ENCODE data around the gene C12orf42.
"Not testable (repeated sequence)": the region's sequence is repeated elsewhere in the genome, so short reads cannot be mapped to it uniquely, and the experiment has no call there.

The C12orf42 gene

DNA sequence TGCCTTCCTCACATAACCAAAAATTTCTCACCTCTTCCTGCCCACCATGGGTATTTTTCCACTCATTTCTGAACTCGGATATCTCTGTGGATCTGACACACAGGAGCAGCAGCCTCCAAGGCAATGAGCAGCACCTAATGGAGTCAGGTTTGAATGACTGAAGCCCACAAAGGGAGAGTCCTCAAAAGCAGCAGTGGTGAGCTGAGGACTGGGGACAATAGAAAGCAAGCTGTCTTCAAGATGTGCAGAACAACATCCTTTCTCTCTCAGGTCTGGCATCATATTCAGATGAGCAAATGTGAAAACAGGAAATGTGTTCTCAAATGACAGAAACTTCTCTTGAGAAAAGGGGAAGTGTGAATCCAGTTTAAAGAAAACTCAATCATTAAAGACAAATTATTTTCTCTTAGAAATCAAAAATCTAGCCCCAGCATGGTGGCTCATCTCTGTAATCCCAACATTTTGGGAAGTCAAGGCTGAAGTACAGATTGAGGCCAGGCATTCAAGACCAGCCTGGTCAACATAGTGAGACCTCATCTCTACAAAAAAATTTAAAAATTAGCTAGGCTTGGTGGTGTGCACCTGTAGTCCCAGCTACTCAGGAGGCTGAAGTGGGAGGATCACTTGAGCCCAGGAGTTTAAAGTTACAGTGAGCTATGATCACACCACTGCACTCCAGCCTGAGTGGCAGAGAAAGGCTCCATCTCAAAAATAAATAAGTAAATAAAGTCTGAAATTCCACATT lies 54.2 kb downstream of the C12orf42 start:
- Histone ChIP-seq H3K9me3 (ENCODE audit: control insufficient read depth, low read length) (no peaks in the 10 kb centered on the region), H3K36me3 (ENCODE audit: control insufficient read depth, insufficient read depth, low read length) (no peaks in the 10 kb centered on the region), H3K4me3 (ENCODE audit: low read length) (no peak overlapping the region), H3K4me1 (ENCODE audit: control insufficient read depth, insufficient read depth, low read length) (no peaks in the 10 kb centered on the region), H3K9ac (ENCODE audit: low read length) (no peak overlapping the region), H3K27me3 (ENCODE audit: control insufficient read depth, insufficient read depth, low read length) (no peaks in the 10 kb centered on the region)

DNA sequence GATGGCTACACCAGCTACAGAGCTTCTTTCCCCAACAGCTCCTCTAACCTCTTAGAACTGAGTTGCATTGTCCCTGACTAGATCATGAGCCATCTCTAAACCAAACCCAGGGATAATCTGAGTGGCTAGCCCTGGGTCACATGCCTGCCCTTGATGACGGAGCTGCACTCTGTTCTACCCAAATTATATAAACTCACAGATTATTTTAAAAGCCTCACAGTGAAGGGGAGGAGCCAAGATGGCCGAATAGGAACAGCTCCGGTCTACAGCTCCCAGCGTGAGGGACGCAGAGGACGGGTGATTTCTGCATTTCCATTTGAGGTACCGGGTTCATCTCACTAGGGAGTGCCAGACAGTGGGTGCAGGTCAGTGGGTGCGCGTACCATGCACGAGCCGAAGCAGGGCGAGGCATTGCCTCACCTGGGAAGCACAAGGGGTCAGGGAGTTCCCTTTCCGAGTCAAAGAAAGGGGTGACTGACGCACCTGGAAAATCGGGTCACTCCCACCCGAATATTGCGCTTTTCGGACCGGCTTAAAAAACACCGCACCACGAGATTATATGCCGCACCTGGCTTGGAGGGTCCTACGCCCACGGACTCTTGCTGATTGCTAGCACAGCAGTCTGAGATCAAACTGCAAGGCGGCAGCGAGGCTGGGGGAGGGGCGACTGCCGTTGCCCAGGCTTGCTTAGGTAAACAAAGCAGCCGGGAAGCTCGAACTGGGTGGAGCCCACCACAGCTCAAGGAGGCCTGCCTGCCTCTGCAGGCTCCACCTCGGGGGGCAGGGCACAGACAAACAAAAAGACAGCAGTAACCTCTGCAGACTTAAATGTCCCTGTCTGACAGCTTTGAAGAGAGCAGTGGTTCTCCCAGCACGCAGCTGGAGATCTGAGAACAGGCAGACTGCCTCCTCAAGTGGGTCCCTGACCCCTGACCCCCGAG lies 61.3 kb downstream of the C12orf42 start:
- H3K36me3 ChIP-seq (ENCODE audit: control insufficient read depth, insufficient read depth, low read length); H3K4me1 ChIP-seq (ENCODE audit: control insufficient read depth, insufficient read depth, low read length); H3K9ac ChIP-seq (ENCODE audit: low read length); H3K27me3 ChIP-seq (ENCODE audit: control insufficient read depth, insufficient read depth, low read length); H3K9me3 ChIP-seq (ENCODE audit: control insufficient read depth, low read length); H3K4me3 ChIP-seq (ENCODE audit: low read length): not testable (repeated sequence)

DNA sequence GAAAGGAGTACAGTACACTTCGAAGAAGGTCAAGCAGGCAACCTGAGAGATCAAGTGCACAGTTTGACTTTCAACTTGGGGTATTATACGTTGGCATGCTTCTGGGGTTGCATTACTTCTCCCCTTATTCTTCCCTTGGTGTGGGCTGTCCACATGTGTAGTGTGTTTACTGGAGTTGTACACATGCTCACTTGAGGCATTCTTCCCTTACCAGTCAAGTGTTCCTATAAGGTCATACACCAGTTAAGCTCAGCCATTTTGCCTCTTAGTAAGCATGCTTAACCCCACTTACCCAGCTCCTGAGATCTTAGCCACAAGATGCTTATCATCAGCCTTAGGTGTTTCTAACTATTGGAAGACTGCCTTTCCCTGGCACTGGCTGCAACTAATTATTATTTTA lies 63.8 kb downstream of the C12orf42 start:
- Histone ChIP-seq H3K27me3 (ENCODE audit: control insufficient read depth, insufficient read depth, low read length) (no peaks in the 10 kb centered on the region), H3K9me3 (ENCODE audit: control insufficient read depth, low read length) (no peaks in the 10 kb centered on the region), H3K4me3 (ENCODE audit: low read length) (no peak overlapping the region), H3K4me1 (ENCODE audit: control insufficient read depth, insufficient read depth, low read length) (no peaks in the 10 kb centered on the region), H3K36me3 (ENCODE audit: control insufficient read depth, insufficient read depth, low read length) (no peaks in the 10 kb centered on the region), H3K9ac (ENCODE audit: low read length) (no peak overlapping the region)

DNA sequence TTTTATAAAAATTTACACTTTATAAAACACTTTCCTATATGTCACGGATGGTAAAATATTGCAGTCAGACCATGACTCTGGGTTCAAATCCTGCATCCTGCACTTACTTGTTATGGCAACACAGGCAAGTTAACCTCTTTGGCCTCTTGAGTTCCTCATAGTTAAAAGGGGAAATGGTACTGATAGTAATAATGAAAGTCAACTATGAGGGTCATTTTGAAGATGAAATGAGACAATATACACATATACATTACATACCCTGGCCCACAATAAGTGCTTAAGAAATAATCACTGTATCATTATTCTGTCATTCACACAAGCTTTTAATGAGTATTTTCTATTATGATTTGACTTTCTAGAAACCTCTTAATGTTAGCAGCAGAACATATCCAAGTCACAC lies 64.4 kb downstream of the C12orf42 start:
- H3K4me1 ChIP-seq (ENCODE audit: control insufficient read depth, insufficient read depth, low read length): no peaks in the 10 kb centered on the region
- no peaks in the 10 kb centered on the region for H3K27me3 ChIP-seq (ENCODE audit: control insufficient read depth, insufficient read depth, low read length)
- H3K9me3 ChIP-seq (ENCODE audit: control insufficient read depth, low read length): no peaks in the 10 kb centered on the region
- no peak overlapping the region for H3K4me3 ChIP-seq (ENCODE audit: low read length)
- no peaks in the 10 kb centered on the region for H3K36me3 ChIP-seq (ENCODE audit: control insufficient read depth, insufficient read depth, low read length)
- H3K9ac ChIP-seq (ENCODE audit: low read length): no peak overlapping the region

DNA sequence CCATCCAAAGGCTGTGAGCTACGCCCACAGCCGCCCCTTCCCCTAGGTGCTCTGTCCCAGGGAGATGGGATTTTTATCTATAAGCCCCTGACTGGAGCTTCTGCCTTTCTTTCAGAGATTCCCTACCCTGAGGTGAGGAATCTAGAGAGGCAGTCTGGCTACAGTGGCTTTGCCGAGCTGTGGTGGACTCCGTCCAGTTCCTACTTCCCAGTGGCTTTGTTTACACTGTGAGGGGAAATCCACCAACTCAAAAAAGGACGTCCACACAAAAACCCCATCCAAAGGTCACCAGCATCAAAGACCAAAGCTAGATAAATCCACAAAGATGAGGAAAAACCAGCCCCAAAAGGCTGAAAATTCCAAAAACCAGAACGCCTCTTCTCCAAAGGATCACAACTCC lies 70.1 kb downstream of the C12orf42 start:
- H3K9ac ChIP-seq (ENCODE audit: low read length); H3K4me3 ChIP-seq (ENCODE audit: low read length); H3K9me3 ChIP-seq (ENCODE audit: control insufficient read depth, low read length); H3K27me3 ChIP-seq (ENCODE audit: control insufficient read depth, insufficient read depth, low read length); H3K36me3 ChIP-seq (ENCODE audit: control insufficient read depth, insufficient read depth, low read length); H3K4me1 ChIP-seq (ENCODE audit: control insufficient read depth, insufficient read depth, low read length): not testable (repeated sequence)

DNA sequence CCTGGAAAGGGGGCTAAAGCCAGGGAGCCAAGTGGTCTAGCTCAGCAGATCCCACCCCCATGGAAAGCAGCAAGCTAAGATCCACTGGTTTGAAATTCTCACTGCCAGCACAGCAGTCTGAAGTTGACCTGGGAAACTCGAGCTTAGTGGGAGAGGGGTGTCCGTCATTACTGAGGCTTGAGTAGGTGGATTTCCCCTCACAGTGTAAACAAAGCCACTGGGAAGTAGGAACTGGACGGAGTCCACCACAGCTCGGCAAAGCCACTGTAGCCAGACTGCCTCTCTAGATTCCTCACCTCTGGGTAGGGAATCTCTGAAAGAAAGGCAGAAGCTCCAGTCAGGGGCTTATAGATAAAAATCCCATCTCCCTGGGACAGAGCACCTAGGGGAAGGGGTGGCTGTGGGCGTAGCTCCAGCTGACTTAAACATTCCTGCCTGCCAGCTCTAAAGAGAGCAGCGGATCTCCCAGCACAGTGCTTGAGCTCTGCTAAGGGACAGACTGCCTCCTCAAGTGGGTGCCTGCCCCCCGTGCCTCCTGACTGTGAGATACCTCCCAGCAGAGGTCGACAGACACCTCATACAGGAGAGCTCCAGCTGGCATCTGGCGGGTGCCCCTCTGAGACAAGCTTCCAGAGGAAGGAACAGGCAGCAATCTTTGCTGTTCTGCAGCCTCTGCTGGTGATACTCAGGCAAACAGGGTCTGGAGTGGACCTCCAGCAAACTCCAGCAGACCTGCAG lies 70.8 kb downstream of the C12orf42 start:
- H3K9ac ChIP-seq (ENCODE audit: low read length); H3K27me3 ChIP-seq (ENCODE audit: control insufficient read depth, insufficient read depth, low read length); H3K36me3 ChIP-seq (ENCODE audit: control insufficient read depth, insufficient read depth, low read length); H3K4me1 ChIP-seq (ENCODE audit: control insufficient read depth, insufficient read depth, low read length); H3K4me3 ChIP-seq (ENCODE audit: low read length); H3K9me3 ChIP-seq (ENCODE audit: control insufficient read depth, low read length): not testable (repeated sequence)

DNA sequence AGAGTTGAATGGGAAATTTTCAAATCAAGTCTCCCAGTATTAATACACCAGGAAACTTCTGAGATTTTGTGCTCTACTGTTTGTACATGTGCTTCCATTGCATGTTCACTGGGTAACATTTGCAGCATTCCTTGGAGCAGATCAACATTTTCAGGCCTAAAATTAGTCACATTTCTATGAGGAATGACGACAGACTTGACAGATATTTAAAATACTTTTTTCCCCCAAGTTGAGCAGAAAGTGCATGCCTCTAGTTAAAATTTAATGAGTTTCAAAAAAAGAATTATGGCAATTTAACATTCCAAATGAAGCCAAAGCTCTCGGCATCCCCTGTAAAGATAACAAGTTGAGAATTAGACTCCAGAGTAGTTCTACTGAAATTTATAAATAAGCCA lies 72.3 kb downstream of the C12orf42 start:
- no peaks in the 10 kb centered on the region for H3K4me1 ChIP-seq (ENCODE audit: control insufficient read depth, insufficient read depth, low read length)
- no peaks in the 10 kb centered on the region for H3K9me3 ChIP-seq (ENCODE audit: control insufficient read depth, low read length)
- no peaks in the 10 kb centered on the region for H3K27me3 ChIP-seq (ENCODE audit: control insufficient read depth, insufficient read depth, low read length)
- no peak overlapping the region for H3K4me3 ChIP-seq (ENCODE audit: low read length)
- H3K36me3 ChIP-seq (ENCODE audit: control insufficient read depth, insufficient read depth, low read length): no peaks in the 10 kb centered on the region
- H3K9ac ChIP-seq (ENCODE audit: low read length): no peak overlapping the region

DNA sequence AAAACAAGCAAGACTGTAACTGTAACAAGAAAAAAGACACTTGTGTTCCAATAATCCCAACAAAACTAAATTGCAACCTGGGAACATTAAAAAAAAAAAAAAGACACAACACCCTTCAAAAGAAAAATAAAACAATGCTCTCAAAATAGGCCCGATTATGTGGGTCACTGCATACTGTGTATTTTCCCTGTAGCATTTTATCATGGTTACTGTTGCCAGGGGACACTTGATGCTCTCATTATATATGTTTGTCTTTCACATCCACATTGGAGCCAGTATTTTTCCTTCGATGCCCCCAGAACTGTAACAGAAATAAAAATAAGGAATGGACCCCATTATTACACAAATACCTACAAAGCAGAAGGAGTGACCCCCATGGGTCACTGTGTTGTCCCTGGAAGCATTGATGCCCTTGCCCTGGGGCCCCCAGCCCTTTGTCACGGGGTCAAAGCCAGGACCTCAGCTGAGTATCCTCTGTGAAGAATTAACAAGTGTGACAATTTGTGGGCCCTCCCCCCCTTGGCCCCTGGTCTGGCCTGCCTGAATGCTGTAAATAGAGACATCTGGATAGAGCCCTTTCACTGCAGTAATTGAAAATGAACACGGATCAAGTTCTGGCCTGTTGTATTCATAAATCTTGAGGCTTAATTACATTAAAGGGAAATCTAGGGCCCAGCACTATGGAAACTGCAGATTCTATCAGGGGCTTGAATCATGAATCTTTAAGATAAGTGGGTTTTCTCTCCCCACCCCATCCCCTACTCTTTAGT lies 72.8 kb downstream of the C12orf42 start:
- Histone ChIP-seq H3K4me1 (ENCODE audit: control insufficient read depth, insufficient read depth, low read length) (no peaks in the 10 kb centered on the region), H3K27me3 (ENCODE audit: control insufficient read depth, insufficient read depth, low read length) (no peaks in the 10 kb centered on the region), H3K9ac (ENCODE audit: low read length) (no peak overlapping the region), H3K36me3 (ENCODE audit: control insufficient read depth, insufficient read depth, low read length) (no peaks in the 10 kb centered on the region), H3K9me3 (ENCODE audit: control insufficient read depth, low read length) (no peaks in the 10 kb centered on the region), H3K4me3 (ENCODE audit: low read length) (no peak overlapping the region)

DNA sequence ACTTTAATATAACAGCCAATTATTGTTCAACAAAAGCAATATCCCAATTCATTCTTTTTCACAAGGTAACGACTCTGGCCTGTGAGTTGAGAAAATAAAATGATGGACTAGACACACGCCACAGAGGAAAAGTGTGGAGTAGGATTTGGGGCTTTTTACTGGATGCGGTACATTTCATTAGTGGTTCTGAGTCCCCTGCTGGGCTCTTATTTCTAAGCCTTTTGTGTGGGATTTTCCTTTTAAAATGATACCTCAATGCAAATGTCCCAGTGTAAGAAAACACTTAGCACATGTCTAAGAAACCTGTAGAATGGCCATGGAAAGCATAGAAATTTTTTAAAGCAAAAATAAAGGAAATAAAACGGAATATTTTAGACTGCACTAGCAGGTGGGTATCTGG lies 73.4 kb downstream of the C12orf42 start:
- H3K9ac ChIP-seq (ENCODE audit: low read length): no peak overlapping the region
- H3K27me3 ChIP-seq (ENCODE audit: control insufficient read depth, insufficient read depth, low read length): no peaks in the 10 kb centered on the region
- no peaks in the 10 kb centered on the region for H3K36me3 ChIP-seq (ENCODE audit: control insufficient read depth, insufficient read depth, low read length)
- no peaks in the 10 kb centered on the region for H3K4me1 ChIP-seq (ENCODE audit: control insufficient read depth, insufficient read depth, low read length)
- no peak overlapping the region for H3K4me3 ChIP-seq (ENCODE audit: low read length)
- H3K9me3 ChIP-seq (ENCODE audit: control insufficient read depth, low read length): no peaks in the 10 kb centered on the region

DNA sequence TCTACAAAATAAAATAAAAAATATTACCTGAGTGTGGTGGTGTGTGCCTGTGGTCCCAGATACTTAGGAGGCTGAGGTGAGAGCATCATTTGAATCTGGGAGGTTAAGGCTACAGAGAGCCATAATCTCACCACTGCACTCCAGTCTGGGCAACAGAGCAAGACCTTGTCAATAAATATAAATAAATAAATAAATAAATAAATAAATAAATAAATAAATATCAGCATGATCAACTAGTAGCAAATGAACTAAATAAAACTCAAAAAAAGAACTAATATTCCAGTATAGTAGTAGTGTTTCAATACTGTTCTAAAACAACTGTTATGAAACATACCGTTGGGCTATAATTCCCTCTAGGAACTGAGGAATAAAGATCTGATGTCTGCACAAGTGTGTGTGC lies 74.4 kb downstream of the C12orf42 start:
- H3K4me1 ChIP-seq (ENCODE audit: control insufficient read depth, insufficient read depth, low read length): no peaks in the 10 kb centered on the region
- H3K9me3 ChIP-seq (ENCODE audit: control insufficient read depth, low read length): no peaks in the 10 kb centered on the region
- no peaks in the 10 kb centered on the region for H3K27me3 ChIP-seq (ENCODE audit: control insufficient read depth, insufficient read depth, low read length)
- H3K4me3 ChIP-seq (ENCODE audit: low read length): no peak overlapping the region
- H3K36me3 ChIP-seq (ENCODE audit: control insufficient read depth, insufficient read depth, low read length): no peaks in the 10 kb centered on the region
- no peak overlapping the region for H3K9ac ChIP-seq (ENCODE audit: low read length)

DNA sequence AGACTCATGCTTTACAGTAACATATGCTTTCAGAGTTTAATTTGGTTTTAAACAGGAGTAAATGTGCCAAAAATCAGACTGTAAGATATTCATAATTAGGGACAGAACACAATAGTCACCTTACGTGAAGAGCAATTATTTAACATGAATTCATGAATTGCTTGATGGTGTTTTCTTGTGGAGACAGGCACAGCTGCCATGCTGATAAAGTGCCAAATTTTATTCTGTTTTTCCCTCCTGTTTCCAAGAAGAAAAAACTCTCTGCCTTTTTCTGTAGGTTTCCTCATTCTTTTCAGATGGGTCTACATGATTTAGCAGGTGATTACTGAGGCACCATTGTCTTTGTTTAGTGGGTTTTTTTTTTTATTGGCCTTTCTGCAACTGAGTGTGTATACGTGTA lies 80.1 kb downstream of the C12orf42 start:
- no peaks in the 10 kb centered on the region for H3K36me3 ChIP-seq (ENCODE audit: control insufficient read depth, insufficient read depth, low read length)
- no peak overlapping the region for H3K9ac ChIP-seq (ENCODE audit: low read length)
- H3K27me3 ChIP-seq (ENCODE audit: control insufficient read depth, insufficient read depth, low read length): no peaks in the 10 kb centered on the region
- no peaks in the 10 kb centered on the region for H3K4me1 ChIP-seq (ENCODE audit: control insufficient read depth, insufficient read depth, low read length)
- H3K9me3 ChIP-seq (ENCODE audit: control insufficient read depth, low read length): no peaks in the 10 kb centered on the region
- H3K4me3 ChIP-seq (ENCODE audit: low read length): no peak overlapping the region

All from mucosa of stomach (tissue), 1 donor.